Activated CD4-positive, alpha-beta T cell treated with anti-CD3 and anti-CD28 coated beads, Interleukin-2, amount 10 ng/mL, durations not matched to agents 7 days and 5 days (primary cell): ENCODE measurements around the gene NCOA1. TPM values are rescaled to one million over a fixed set of nuclear protein-coding genes. Genes with fewer than 3 reads are reported as not detected.

Source experiments
- CTCF ChIA-PET: fragments of 350-600 bp; sonication (Branson Sonifier 250); formaldehyde crosslinking; loops from one replicate; lab custom pipeline; 2021; ENCODE audit warnings: antibody characterized with exemption; lab: Charles Lee
- POLR2A ChIA-PET: fragments of 350-600 bp; sonication (Branson Sonifier 250); formaldehyde crosslinking; loops from one replicate; lab custom pipeline; 2021; ENCODE audit warnings: antibody characterized with exemption; lab: Charles Lee
- DNase-seq: peaks from one replicate; pipeline ENCODE4 v3.0.0-alpha.2; 2020
- H3K27ac Mint-ChIP-seq: one replicate; pipeline ENCODE4 v1.8.0; 2021; ENCODE audit warnings: mild to moderate bottlenecking, moderate library complexity, mixed read lengths
- H3K27me3 Mint-ChIP-seq: one replicate; pipeline ENCODE4 v1.8.0; 2021; ENCODE audit warnings: mixed read lengths
- H3K36me3 Mint-ChIP-seq: one replicate; pipeline ENCODE4 v1.8.0; 2021; ENCODE audit warnings: low read depth, mixed read lengths
- H3K4me1 Mint-ChIP-seq: one replicate; pipeline ENCODE4 v1.8.0; 2021; ENCODE audit warnings: mixed read lengths
- H3K4me3 Mint-ChIP-seq: one replicate; pipeline ENCODE4 v1.8.0; 2021; ENCODE audit warnings: mild to moderate bottlenecking, moderate library complexity, mixed read lengths
- H3K9me3 Mint-ChIP-seq: one replicate; pipeline ENCODE4 v1.8.0; 2021; ENCODE audit warnings: mixed read lengths
- total RNA-seq, 2 experiments: library from RNA; stranded (reverse); gene quantifications; one replicate each; pipeline ENCODE4 v1.2.3, GENCODE V29; 2021

Gene NCOA1
- total RNA-seq, 2 experiments from 2014 or later: 18.4 to 22.8 TPM

DNA sequence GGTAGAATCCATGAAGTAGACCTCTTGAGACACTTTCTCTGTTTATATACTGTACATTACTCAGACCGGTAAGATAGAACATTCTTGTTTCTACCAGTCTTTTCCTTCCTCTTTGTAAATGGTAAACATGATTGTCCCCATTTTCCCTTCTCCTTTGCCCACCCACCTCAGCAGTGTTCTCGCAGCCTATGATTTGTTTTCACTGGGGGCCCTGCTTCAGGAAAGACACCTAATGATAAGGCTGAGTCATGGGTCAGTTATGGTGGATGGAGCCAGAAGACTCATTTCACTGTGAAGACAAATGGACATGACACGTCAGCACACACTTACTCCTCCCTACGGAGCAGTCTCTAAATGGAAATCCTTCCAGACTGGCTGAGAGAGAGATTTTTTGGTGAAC is 325.8 kb downstream of the NCOA1 start:
- CTCF ChIA-PET: no interaction called here
- Mint-ChIP-seq H3K36me3 (peaks cover 64% of the 10 kb centered on the region), H3K4me1 (no peaks in the 10 kb centered on the region), H3K27me3 (no peaks in the 10 kb centered on the region), H3K4me3 (no peak overlapping the region), H3K9me3 (no peaks in the 10 kb centered on the region), H3K27ac (no peak overlapping the region)
- POLR2A ChIA-PET: no interaction called here
- DNase-seq: no peak

DNA sequence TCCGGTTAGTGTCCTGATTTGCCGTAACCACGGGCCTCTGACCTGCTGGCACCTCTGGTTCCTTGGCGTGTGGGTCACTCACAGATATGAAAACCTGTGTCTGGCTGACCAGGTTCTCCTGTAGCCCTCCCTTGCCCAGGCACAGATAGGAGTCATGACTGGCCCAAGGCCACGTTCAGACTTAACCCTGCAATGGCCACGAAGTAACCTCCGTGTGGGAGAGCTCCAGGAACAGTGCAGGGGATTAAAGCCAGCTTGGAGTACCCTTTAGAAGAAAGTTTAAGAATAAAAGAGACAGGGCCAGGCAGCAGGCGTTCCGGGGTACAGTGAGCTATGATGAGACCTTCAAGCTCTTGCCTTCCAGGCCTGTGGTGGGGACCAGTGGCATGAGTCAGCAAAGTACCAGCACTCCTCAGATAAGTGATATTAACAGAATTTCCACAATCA is 327.7 kb downstream of the NCOA1 start:
- DNase-seq: peak; percentile 5
- CTCF ChIA-PET: interaction anchor here (1.1 to 2.4 kb wide), 2 partner anchors 9 to 22 kb away, joined by 3 to 7 read pairs; no protein-coding TSS in a partner anchor
- H3K9me3 Mint-ChIP-seq: no peaks in the 10 kb centered on the region
- peaks cover 63% of the 10 kb centered on the region for H3K36me3 Mint-ChIP-seq
- H3K27me3 Mint-ChIP-seq: no peaks in the 10 kb centered on the region
- POLR2A ChIA-PET: no interaction called here
- H3K4me1 Mint-ChIP-seq: no peaks in the 10 kb centered on the region
- H3K27ac Mint-ChIP-seq: peak overlapping the region; percentile 41
- no peak overlapping the region for H3K4me3 Mint-ChIP-seq

DNA sequence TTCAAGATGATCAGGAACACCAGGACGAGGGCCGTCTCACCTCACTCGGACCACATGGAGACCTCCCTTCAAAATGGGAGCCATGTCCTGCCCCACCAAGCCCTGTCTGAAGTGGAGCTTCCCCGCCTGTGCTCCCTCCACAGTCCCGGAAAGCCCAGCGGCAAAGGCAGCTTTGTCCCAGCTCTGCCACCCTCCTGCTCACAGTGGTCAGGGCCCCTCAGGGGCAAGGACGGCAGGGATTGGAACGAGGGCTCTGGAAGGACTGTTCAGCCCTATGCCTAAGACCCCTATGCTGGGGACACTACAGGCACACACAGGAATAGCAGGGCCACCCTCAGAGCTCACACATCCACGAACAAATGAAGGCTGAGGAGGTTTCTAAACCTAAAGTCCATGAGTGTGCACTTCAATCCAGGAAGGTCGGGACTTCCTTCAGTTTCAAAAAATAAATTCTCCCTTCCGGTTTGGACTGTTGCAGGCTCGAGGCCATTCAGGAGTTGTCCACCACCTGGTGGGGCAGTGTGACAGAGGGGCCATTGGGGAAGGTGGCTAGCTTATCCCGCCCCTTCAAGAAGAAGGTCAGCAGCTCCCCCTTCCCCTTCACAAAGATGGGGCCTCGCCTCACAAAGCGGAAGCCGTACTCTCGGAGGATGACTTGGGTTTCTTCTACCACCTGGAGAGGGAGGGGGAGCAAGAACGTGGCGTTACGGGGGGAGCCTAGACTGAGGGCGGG is 328.6 kb downstream of the NCOA1 start:
- H3K36me3 Mint-ChIP-seq: peaks cover 63% of the 10 kb centered on the region

DNA sequence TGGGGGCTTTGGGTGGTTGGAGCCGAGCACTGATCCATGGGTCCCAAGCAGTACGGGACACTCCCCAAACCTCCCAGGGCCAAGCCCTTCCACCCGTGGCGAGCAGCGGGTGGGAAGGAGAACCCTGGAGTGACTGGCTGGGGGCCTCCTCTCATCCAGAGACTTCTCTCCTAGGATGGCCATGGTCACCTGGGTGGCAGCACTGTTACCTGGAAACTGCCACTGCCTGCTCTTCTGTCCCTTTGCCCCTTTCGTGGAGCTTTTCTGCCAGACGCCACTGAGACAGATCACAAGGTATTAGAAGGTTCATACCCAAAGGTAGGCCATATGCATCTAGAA is 329.1 kb downstream of the NCOA1 start:
- DNase-seq: no peak
- H3K4me1 Mint-ChIP-seq: no peaks in the 10 kb centered on the region

More for the DNA sequence above, 328.6 kb downstream of the NCOA1 start:
- Mint-ChIP-seq H3K9me3 (no peaks in the 10 kb centered on the region), H3K4me1 (no peaks in the 10 kb centered on the region), H3K4me3 (no peak overlapping the region), H3K27me3 (no peaks in the 10 kb centered on the region), H3K27ac (no peak overlapping the region)
- ChIA-PET CTCF (interaction anchor here (1.5 to 2.4 kb wide), 2 partner anchors 8 to 410 kb away, joined by 4 to 7 read pairs; no protein-coding TSS in a partner anchor), POLR2A (no interaction called here)
- peak; percentile 3 for DNase-seq

More for the DNA sequence above, 329.1 kb downstream of the NCOA1 start:
- Mint-ChIP-seq H3K36me3 (peaks cover 64% of the 10 kb centered on the region), H3K27me3 (no peaks in the 10 kb centered on the region), H3K9me3 (no peaks in the 10 kb centered on the region), H3K27ac (no peak overlapping the region), H3K4me3 (no peak overlapping the region)
- ChIA-PET CTCF (interaction anchor here (1.5 to 2.4 kb wide), 2 partner anchors 8 to 410 kb away, joined by 4 to 7 read pairs; no protein-coding TSS in a partner anchor), POLR2A (no interaction called here)

Other genes with a start within 250 kb of the NCOA1 start
- gene ITSN2, start 130.7 kb upstream of the NCOA1 start, total RNA-seq: 10 to 100 TPM; 72.8 to 76.6 TPM